Measurements from ENCODE around the gene PRR27.

Gene PRR27

GRCh38 chr4:70153937-70154336 lies at the start of gene PRR27:
TSS of gene PRR27 (plus strand) at chr4:70154237. CDS start at chr4:70154376, 139 bp downstream.
- no peak for DNase-seq (ENCODE audit: low read depth)

- no peak for DNase-seq (ENCODE audit: low read depth)
Observed at GRCh38 chr4:70110917-70111316, 43.1 kb upstream of the PRR27 start.

GRCh38 chr4:70113656-70114055 lies 40.4 kb upstream of the PRR27 start:
- DNase-seq (ENCODE audit: low read depth) = no peak

DNA sequence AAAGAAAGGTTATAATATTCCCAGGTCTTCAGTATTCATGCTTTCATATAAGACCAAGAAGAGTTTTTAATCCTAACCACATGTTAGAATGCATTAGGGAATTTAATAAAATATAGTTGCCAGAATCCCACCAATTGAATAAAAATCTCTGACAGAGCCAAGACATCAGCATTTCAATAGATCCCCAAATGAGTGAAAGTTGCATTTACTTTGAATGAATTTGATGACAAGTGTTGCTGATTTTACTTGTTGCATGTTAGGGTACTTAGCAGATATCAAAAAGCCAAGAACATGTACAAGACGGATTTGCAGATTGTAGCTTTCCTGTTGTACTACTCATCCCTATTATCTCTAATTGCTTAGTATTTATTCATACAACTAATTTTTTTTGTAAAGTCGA lies 39.9 kb upstream of the PRR27 start:
- DNase-seq (ENCODE audit: low read depth) = no peak

- no peak for DNase-seq (ENCODE audit: low read depth)
Observed at GRCh38 chr4:70120323-70120722, 33.7 kb upstream of the PRR27 start.

DNA sequence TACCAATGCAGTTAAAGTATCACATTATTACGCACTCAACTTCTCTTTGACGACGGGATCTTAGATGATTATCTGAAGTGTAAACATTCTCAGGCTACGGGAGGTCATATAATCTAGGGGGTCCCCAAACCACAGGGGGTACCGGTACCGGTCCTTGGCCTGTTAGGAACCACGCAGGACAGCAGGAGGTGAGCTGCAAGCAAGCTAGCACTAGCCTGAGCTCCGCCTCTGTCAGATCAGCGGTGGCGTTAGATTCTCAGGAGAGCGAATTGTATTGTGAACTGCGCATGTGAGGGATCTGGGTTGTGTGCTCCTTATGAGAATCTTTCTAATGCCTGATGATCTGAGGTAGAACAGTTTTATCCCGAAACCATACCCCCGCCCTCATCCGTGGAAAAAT lies 20.6 kb upstream of the PRR27 start:
- DNase-seq (ENCODE audit: low read depth) = no peak

DNA sequence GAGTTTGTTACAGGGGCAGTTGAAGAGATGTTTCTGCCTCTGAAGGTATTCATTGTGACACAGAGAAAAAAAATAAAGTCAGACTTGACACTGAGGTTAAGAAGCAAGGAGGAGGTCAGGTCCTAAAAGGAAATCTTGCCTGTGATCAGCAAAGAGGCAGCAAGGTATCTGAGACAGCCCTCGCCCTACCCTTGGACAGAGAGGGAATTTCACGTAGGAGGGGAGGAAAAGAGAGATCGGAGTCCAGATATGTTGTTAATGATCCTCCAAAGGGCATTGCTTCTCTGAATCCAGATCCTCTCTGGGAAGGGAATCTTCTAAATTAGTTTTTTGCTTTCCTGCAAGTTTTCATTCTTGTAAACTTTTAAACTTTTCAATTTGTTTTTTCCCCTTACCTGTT lies 15.3 kb upstream of the PRR27 start:
- no peak for DNase-seq (ENCODE audit: low read depth)

- no peak for DNase-seq (ENCODE audit: low read depth)
Observed at GRCh38 chr4:70151271-70151670, 2.8 kb upstream of the PRR27 start.

DNA sequence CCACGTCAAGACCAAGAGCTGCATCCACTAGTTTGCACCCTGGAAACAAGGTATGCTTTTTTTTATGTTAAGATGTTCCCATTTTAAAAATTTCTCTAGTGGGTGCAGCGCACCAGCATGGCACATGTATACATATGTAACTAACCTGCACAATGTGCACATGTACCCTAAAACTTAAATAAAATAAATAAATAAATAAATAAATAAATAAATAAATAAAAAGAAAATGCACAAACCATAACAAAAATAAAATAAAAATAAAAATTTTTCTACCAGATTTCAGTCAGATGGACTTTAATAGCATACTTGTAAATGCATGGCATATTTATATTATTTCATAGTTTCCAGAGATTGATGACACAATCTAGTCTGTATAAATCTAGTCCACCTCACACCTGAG lies 1.9 kb upstream of the PRR27 start:
- DNase-seq (ENCODE audit: low read depth) = no peak

DNA sequence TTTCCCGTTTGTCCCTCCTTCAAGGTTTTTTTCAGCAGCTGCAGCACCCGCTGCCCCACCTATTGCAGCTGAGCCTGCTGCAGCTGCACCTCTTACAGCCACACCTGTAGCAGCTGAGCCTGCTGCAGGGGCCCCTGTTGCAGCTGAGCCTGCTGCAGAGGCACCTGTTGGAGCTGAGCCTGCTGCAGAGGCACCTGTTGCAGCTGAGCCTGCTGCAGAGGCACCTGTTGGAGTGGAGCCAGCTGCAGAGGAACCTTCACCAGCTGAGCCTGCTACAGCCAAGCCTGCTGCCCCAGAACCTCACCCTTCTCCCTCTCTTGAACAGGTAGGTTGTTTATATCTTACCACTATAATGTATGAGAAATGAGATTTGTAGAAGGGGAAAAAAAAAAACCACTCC lies 4.5 kb downstream of the PRR27 start:
- DNase-seq (ENCODE audit: low read depth) = no peak

GRCh38 chr4:70177090-70177489 lies 23.1 kb downstream of the PRR27 start:
- no peak for DNase-seq (ENCODE audit: low read depth)

- DNase-seq (ENCODE audit: low read depth) = no peak
Observed at GRCh38 chr4:70178075-70178660, 24.1 kb downstream of the PRR27 start.

- DNase-seq (ENCODE audit: low read depth) = no peak
Observed at GRCh38 chr4:70179811-70180210, 25.8 kb downstream of the PRR27 start.

- no peak for DNase-seq (ENCODE audit: low read depth)
Observed at GRCh38 chr4:70181864-70182263, 27.8 kb downstream of the PRR27 start.

DNA sequence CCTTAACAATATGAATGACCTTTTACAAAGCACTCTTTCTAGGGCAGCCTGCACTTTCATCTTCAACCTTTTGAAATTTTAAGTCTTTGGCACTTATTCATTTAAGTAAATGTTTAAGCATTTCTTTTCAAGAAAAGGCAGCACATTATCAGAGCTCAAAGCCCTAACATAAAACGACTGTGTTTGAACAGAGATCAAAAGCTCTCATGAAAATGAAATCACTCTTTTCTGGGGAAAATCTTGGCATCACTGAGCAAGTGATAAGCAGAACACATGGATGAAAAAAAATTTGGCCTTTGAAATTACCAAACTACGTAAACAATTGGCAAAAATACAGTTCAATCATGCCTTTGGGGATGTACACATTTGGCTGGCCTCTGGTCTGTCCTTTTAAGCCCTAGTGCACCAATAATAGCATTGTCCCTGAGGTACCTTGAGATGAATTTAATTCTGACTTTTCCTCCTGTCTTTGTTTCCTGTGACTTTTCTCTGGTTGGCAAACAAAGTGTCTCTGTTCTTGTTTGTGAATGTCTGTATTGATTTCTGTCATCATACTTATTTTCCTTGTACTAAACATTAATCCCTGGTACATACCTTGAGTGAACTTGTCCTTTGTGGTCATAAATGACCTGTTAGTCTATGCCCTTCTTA lies 28.6 kb downstream of the PRR27 start:
- no peak for DNase-seq (ENCODE audit: low read depth)

DNA sequence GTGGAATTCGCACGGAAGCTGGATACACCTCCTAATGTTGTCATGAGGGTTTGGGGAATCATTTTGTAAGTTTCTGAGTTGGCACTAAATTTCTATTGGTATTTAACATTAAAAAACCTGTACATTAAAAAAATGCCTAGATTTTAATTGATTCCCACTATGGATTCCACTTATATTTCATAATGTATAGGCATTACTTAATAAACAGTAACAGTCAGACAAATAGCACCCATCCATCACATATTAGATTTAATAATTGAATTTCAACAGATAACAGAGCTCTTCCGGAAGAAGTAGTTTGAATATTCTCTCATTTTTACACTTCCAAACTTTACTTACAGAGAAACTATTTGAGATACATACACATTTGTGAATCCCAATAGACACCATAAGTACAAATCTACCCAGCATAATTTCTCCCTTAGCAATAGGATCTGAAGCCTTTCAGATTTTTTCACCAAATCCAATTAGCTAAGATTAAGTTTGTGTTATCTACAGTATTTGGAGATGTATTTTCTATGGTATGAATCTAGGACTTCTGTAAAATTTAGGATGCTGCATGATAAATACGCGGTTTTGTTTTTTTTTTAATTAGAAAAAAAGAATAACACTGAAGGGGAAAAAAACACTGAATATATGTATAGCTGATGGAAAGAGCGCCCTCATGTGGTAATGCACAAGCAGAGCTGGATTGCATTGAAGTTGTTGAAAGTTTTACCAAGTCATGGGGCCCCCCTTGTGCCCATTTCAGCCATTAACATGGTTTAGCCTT lies 29.3 kb downstream of the PRR27 start:
- DNase-seq (ENCODE audit: low read depth) = no peak

DNA sequence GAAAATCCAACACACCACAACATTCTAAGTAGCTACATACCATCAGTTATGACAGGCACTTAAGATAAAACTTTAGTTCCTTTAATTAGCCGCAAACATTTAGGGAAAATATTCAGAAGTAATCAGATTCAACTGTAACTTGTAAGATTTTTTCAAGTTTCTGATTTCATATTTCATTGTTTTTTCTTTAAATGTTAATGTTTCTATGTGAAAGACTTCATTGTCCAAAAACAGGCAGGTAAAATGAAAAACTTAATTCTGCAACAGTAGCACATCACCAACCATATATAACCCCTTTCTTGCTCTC lies 29.9 kb downstream of the PRR27 start:
- DNase-seq (ENCODE audit: low read depth) = no peak

- DNase-seq (ENCODE audit: low read depth) = no peak
Observed at GRCh38 chr4:70187216-70187615, 33.2 kb downstream of the PRR27 start.

DNA sequence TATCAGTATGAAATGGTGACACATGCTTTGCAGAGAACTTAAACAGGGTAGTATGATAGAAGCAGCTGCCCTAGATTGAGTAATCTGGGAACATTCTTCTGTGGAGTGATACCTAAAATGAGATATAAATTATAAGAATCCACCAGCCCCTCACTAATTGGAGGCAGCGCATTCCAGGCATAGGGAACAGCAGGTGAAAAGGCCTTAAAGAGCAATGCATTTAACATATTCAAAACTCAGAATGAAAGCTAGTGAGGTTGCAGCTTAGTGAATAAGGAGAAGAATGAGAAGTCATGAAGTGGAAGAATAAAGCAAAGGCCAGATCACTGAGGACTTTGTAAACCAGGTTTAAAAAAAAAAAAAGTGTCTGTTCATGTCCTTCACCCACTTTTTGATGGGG lies 36.5 kb downstream of the PRR27 start:
- no peak for DNase-seq (ENCODE audit: low read depth)

DNA sequence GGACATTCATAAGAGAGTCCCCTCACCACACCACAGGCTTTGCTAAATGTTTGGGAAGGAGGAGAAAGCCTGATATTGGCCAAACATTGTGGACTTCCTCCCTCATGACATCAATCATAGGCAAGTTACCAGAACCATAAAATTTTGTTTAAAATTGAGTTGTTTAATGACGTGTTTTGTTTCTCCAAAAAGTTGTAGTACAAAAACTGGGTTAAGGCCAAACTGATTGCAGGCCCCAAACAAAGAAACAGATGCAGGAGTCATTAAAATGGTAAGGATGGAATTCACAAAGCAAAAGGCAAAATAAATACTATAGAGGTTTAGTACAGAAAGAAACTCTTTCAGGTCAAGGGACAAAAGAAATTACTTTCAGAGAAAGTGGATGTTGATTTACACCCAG lies 37.6 kb downstream of the PRR27 start:
- no peak for DNase-seq (ENCODE audit: low read depth)

DNA sequence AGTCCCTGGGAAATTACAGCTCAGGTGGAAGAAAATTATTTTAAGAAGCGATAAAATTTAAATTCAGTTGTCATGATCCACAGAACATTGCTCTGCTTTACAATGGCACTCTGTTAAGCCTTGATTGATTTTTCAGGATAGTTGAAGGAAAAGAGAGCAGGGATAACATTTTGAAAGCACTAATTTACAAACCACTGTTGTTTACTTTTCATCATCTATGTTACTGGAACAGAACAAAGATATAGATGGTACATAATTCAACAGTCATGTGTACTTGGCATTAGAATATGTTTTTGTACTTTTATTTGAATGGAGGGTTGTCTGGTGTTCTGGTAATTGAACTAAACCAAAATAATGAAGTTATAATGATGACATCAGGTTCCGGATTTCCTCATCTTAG lies 38.9 kb downstream of the PRR27 start:
- DNase-seq (ENCODE audit: low read depth) = no peak

GRCh38 chr4:70195425-70195824 lies 41.4 kb downstream of the PRR27 start, which contains the start of gene ODAM:
TSS of gene ODAM (plus strand) at chr4:70195725. CDS start at chr4:70196544, 819 bp downstream.
- DNase-seq (ENCODE audit: low read depth) = no peak

DNA sequence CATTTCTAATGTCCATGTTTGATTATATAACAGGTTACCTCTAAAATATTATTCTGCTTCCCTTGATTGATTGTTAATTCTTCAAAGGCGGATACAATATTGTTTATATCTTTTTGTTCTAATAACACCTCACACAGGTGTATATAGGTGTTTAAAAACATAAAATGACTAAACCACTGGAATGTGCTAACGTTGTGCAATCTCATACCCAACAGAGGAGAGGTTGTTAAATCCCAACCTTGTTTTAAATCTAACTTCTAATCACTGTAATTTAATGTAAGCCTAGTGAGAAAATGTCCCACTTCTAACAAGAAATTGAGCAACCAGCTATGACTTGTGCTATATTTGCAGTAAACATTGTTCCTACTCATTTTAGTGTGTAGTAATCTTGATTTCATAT lies 42.8 kb downstream of the PRR27 start:
- no peak for DNase-seq (ENCODE audit: low read depth)

DNA sequence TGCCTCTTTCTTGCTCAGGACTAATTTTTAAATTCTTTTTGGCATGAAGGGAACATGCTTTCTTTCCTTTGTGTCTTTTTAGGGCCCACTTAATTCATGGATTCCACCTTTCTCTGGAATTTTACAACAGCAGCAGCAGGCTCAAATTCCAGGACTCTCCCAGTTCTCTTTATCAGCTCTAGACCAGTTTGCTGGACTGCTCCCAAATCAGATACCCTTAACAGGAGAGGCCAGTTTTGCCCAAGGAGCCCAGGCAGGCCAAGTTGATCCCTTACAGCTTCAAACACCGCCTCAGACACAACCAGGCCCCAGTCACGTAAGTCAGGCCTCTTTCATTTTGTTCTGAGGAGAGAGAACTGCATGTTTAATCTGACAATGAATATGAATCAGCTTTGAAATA lies 43.8 kb downstream of the PRR27 start:
- DNase-seq (ENCODE audit: low read depth) = no peak
